GM19238 (cell line): Measurements from ENCODE around the gene NALF2.

ENCODE experiments used
- DNase-seq: peaks from one replicate; pipeline ENCODE4 v3.0.0; 2011; ENCODE audit warnings: low spot score; ENCODE audit not compliant: insufficient read length

The NALF2 gene

DNA sequence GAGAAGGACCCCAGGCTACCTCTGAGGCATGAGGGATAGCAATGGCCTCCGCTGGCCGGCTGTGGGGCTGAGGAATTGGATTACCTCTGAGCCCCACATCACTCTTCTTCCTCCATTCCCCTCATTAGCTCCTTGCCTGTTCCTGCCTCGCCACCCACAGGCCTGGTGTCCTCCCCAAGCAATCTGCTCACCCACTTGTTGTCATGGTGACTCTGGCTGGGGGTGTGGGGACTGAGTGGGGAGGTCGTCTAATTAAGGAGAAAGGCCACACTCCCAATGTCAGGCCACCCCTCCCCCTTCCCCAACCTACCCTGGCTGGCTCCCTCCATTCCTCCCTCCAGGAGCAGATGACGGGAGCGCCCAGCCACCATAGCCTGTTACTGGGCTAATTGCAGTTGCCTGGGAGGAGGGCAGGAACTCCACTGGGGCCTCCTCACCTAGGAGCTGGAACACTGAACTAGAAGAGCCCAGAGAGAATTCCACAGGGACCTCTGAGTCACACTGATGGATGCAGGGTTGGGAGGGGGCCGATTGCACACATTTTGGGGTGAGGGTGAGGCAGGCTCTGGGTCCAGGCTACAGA is 20.7 kb downstream of the NALF2 start:
- DNase-seq = no peak

DNA sequence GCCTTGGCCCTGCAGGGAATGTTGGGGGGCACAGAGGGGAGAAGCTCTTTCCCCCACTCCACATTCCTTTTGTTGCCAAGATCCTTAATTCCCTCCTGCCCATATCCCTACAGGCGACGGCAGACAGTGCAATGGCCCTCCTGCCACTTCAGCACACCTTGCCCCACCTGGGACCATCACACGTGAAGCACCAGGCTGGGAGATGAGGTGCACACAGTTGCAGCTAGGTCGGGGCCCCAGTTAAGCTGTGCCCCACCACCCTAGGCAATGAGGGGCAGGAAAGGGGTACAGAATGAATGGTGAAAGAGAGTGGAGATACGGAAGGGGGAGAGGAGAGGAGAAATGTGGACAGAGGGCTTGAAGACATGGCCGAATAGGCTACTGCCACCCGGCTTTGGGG is 26.2 kb downstream of the NALF2 start:
- DNase-seq = no peak

DNA sequence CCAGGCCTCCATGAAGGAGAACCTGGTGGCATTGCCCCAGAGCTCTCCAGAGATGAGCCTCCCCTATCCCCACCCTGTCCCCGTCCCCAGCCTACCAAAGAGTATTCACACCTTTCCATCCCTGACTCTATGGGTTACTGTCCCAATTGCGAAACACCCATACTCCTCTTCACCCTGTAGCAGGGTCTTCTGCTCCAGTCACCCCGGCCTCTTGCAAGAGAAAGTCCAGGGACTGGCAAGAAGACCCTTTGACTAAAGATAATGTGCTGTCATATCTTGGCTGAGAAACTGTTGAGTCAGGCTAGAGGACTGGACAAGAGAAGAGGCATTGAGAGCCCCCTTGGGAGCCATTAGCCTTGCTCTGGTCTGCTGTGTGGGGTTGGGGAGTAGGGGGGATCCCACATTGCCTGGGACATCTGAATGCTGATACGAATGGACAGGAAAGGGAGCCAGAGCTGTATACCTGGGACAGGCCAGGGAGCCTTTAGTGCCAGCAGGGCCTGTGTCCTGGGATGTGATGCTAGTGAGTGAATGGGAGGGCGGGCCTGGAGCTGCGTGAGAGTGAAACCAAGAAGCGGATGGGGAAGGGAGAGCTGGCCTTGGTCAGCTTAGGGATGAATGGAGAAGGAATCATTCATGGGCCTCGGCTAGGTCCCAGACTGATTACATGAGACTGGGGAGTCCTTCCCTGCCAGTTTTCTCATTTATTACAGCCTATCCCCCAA is 27.1 kb downstream of the NALF2 start:
- DNase-seq = no peak

DNA sequence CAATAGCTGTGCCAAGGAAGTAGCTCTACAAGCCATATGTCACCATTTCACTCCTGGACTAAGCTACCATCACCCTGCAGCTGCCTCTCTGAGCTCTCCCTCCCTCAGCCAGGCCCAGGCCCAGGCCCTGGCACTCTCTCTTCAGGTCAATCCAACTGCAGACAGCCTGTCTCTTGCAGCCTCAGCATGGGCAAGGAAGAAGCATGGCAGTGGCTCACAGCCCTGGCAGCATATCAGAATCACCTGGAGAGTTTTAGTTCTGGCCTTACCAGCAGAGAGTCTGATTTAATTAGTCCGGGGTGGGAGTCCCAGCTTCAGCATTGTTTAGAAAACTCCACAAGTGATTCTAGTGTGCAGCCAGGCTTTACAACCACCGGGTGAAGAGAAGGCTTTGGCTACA is 31.5 kb downstream of the NALF2 start:
- DNase-seq = no peak

DNA sequence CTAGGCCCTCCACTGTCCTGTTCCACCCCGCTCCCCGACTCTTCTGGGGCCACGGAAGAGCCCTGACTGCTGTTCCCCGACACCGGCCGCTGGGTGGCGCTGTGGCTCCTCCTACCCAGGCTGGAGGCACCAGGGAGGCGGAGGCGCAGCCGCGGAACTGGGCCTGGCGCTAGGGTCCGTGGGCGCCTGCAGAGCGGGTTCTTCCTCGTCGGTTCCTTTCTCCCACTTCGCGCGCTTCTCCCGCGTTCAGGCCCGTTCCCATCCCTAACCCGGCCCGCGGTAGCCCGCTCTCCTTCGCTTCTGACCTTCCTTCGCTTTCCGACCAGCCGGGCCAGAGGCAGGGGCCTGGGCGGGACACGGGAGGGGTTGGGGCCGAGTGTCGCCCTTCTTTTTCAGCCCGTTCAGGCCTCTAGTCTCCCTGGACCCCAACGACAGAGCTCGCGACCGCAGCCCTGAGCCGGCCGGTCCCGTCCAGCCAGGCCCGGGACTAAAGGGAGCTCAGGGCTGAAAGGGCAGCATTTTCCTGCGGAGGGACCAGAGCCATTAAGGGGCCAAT is 34.3 kb downstream of the NALF2 start:
- DNase-seq = peak; percentile 61

DNA sequence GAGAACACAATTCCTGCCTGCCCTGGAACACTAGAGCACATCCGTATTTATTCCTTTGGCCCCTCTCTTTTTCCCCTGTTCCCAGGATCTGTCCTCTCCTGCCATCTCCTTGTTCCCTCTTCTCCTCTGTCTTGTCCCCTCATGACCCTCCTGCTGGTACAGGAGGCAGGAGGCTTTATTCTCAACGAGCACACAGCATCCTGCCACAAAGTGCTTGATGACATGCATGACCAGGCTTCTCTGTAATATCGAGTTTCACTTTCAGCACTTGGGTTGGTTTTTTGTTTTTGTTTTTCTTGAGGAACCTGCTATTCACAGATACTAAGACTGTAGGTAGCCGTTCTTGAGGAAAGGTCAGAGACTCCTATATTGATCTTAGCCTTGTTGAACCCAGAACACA is 35.3 kb downstream of the NALF2 start:
- no peak for DNase-seq

DNA sequence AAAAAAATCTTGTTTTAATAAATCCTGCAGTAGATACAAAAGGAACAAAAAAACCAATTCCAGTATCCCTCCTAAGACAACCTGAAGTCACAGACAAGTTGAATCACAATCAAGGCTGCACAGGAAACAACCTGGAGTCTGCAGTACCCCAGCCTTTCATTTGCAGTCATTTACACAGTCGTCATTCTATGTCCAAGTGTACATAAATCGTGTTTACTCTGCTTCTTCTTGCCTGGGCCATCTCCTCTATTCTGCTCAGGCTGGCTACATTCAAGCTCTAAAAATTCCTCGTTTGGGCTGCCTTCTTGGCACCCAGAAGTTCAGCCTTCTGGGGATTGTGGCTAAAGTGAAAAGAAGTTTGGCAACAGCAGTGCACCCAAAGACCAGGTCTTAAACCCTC is 37.8 kb downstream of the NALF2 start:
- no peak for DNase-seq

DNA sequence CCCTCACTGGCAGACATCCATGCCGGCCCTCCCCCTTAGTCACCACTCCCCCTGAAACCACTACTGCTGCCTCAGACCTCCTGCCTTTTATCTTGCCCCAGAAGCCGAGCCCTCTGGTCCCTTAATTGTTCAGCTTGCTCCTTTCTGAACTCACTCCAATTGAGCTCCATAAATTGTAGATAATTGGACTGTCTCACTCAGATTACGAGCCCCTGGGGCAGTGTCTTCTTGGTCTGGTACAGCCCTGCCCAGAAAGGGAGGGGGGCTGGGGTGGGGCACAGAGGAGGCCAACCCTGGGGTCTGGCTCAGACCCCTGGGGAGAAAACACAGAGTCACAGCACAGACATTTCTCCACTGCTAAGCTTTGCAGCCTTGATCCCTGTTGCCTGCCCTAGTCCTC is 39.4 kb downstream of the NALF2 start:
- no peak for DNase-seq

DNA sequence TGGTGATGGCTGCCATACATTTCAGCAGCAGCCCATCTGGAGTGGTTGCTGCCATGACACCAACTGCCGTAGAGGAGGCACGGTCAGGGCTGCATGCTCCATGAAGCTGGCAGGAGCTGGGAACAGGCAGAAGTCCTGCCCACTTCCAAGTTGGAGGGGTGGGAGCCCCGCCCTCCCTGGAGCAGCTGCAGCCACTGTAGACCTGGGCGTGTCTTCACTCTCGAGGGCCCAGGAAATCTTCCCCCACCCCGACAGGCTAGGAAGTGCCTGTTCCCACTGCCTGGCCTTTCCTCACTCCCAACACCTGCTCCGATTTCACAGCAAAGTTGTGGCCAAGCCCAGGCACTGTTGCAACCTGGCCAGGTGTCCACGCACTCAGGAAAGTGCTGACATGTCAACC is 42.3 kb downstream of the NALF2 start:
- no peak for DNase-seq

DNA sequence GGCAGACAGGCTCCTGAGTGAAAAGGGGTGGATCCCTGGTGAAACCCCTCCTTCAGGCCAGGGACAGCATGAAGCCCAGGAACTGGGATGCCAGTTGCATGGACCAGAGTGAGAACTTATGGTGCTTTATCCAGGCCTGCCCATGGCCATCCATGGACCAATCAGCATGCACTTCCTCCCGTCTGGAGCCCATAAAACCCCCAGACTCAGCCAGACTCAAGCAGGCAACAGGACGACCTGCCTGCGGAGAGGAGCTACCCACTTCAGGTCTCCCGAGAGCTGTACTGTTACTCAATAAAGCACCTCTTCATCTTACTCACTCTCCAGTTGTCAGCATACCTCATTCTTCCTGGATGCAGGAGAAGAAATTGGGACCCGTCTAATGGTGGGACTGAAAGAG is 42.9 kb downstream of the NALF2 start:
- no peak for DNase-seq

DNA sequence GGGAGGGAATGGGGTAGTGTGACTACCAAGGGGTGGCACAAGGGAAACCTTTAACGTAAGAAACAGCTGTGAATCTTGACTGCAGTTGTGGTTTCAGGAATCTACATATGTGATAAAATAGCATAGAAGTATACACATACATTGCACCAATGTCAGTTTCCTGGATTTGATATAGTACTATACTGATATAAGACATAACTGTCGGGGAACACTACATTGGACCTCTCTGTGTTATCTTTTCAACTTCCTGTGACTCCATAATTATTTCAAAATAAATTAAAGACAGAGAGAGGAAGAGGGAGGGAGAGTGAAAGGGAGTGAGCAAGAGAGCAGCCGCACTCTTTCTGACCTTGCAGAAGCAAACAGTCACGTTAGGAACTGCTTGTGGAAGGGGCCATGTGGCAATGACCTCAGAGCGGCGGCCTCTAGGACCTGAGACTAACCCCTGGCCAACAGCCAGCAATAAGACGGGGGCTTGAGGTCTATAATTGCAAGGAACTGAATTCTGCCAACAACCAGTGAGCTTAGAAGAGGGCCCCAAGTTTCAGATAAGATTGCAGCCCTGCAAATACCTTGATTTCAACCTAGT is 47.4 kb downstream of the NALF2 start:
- DNase-seq = no peak

DNA sequence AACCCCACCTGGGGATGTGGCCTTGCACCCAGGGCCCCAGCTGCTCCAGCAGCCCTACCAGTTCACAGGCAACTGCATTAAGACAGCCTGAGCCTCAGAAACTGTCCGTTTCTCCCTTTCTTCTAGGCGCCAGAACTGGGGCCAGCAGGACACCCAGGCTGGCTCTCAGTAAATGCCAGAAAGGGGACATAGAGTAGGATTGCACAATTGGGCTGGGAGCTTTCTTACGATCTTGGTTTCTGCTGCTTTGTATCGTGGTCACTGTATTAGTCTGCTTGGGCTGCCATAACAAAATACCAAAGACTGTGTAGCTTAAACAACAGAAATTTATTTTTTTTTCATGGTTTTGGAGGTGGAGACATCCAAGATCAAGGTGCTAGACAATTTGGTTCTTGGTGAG is 48.4 kb downstream of the NALF2 start:
- DNase-seq = no peak
